H1 (cell line): ENCODE results near the gene LTC4S. TPM values are rescaled to one million over a fixed set of nuclear protein-coding genes. Genes with fewer than 3 reads are reported as not detected.

Source experiments
- CTCF ChIA-PET: fragments of 300-600 bp; sonication (Branson Sonifier 250); formaldehyde crosslinking; loops from one replicate; lab custom pipeline; 2021; ENCODE audit not compliant: partially characterized antibody; lab: Charles Lee
- POLR2A ChIA-PET: fragments of 300-600 bp; sonication (Branson Sonifier 250); formaldehyde crosslinking; loops from one replicate; lab custom pipeline; 2021; ENCODE audit warnings: inconsistent platforms; ENCODE audit not compliant: partially characterized antibody; lab: Charles Lee
- DNase-seq, 2 experiments: peaks; one replicate each; pipeline versions ENCODE4 v3.0.0 to v3.0.0-alpha.2; 2010 to 2022; ENCODE audit warnings: low spot score in 2 of 2, low read depth in 1 of 2, mixed read lengths in 1 of 2
- FAIRE-seq: peaks from 2 replicates; lab custom pipeline; 2011; peaks lifted over from hg19 to GRCh38; lab: Jason Lieb, UNC
- H2AFZ ChIP-seq: 2 replicates; pipeline ENCODE4 v1.8.1; 2012; ENCODE audit warnings: low read length, inconsistent platforms
- H2AK5ac ChIP-seq: 2 replicates; pipeline ENCODE4 v1.6.1; 2013; ENCODE audit warnings: low read depth, low read length
- H2BK120ac ChIP-seq: replicated peaks from 2 replicates; pipeline ENCODE3; 2013; ENCODE audit warnings: low read depth, low read length, inconsistent platforms
- H2BK12ac ChIP-seq: 2 replicates; pipeline ENCODE4 v1.6.1; 2013; ENCODE audit warnings: low read depth, low read length
- H2BK15ac ChIP-seq: 2 replicates; pipeline ENCODE4 v1.6.1; 2013; ENCODE audit warnings: low read length
- H2BK20ac ChIP-seq: 2 replicates; pipeline ENCODE4 v1.6.1; 2013; ENCODE audit warnings: low read length
- H2BK5ac ChIP-seq: 2 replicates; pipeline ENCODE4 v1.6.1; 2013; ENCODE audit warnings: low read depth, low read length
- H3K14ac ChIP-seq: 2 replicates; pipeline ENCODE4 v1.6.1; 2013; ENCODE audit warnings: inconsistent platforms; ENCODE audit not compliant: insufficient read length
- H3K18ac ChIP-seq: 2 replicates; pipeline ENCODE4 v1.6.1; 2013; ENCODE audit warnings: low read length; ENCODE audit errors: extremely low read depth
- H3K23ac ChIP-seq: 2 replicates; pipeline ENCODE4 v1.6.1; 2013; ENCODE audit warnings: inconsistent platforms; ENCODE audit not compliant: insufficient read length
- H3K23me2 ChIP-seq: 2 replicates; pipeline ENCODE4 v1.6.1; 2013; ENCODE audit warnings: low read depth, low read length
- H3K27ac ChIP-seq: 2 replicates; pipeline ENCODE4 v1.6.1; 2011; ENCODE audit warnings: low read depth, low read length, inconsistent platforms
- H3K27me3 ChIP-seq, 4 experiments: replicated peaks in 1 of 4; 1 replicate in 1 of 4; 2 replicates in 3 of 4; pipeline versions ENCODE4 v1.6.1 to v1.8.1; 2011 to 2013; ENCODE audit warnings: low read length in 3 of 4, mild to moderate bottlenecking in 3 of 4, inconsistent platforms in 2 of 4, mixed read lengths in 2 of 4, moderate library complexity in 1 of 4; ENCODE audit not compliant: control insufficient read depth in 3 of 4, insufficient read depth in 3 of 4; ENCODE audit errors: extremely low read depth in 1 of 4
- H3K36me3 ChIP-seq, 4 experiments: 2 replicates each; pipeline versions ENCODE4 v1.6.1 to v1.8.1; 2011 to 2013; ENCODE audit warnings: mild to moderate bottlenecking in 4 of 4, low read length in 3 of 4, moderate library complexity in 2 of 4, control low read depth in 1 of 4, inconsistent platforms in 1 of 4; ENCODE audit not compliant: insufficient read depth in 4 of 4, control insufficient read depth in 2 of 4
- H3K4ac ChIP-seq: replicated peaks from 2 replicates; pipeline ENCODE3; 2013; ENCODE audit warnings: low read length, low read depth, mixed read lengths, inconsistent platforms; ENCODE audit not compliant: insufficient read length
- H3K4me1 ChIP-seq, 4 experiments: replicated peaks in 1 of 4; 1 replicate in 1 of 4; 2 replicates in 3 of 4; pipeline versions ENCODE4 v1.6.1 to v1.8.1; 2011 to 2013; ENCODE audit warnings: low read length in 3 of 4, inconsistent platforms in 2 of 4, mixed read lengths in 1 of 4; ENCODE audit not compliant: insufficient read depth in 4 of 4, control insufficient read depth in 3 of 4
- H3K4me2 ChIP-seq, 2 experiments: 2 replicates each; pipeline versions ENCODE4 v1.6.1 to v1.8.1; 2011 to 2013; ENCODE audit warnings: low read depth in 2 of 2, low read length in 2 of 2, control low read depth in 1 of 2, inconsistent platforms in 1 of 2, mild to moderate bottlenecking in 1 of 2; ENCODE audit not compliant: insufficient read depth in 1 of 2
- H3K4me3 ChIP-seq, 4 experiments: fragments of 200-600, 300-600 bp in 1 of 4; sonication (generic), shearing (Covaris generic), sonication (Bioruptor Twin) in 1 of 4; 2 replicates each; pipeline versions ENCODE4 v1.5.1 to v1.8.1; 2011 to 2016; ENCODE audit warnings: low read length in 4 of 4, low read depth in 3 of 4, control low read depth in 2 of 4, inconsistent platforms in 2 of 4, mild to moderate bottlenecking in 2 of 4, mixed read lengths in 1 of 4, moderate library complexity in 1 of 4; ENCODE audit not compliant: insufficient read depth in 2 of 4; ENCODE audit errors: extremely low read depth in 1 of 4
- H3K56ac ChIP-seq: replicated peaks from 2 replicates; pipeline ENCODE3; 2013; ENCODE audit warnings: low read depth, mild to moderate bottlenecking, mixed read lengths, low read length, inconsistent platforms; ENCODE audit not compliant: insufficient read length
- H3K79me1 ChIP-seq: 2 replicates; pipeline ENCODE4 v1.6.1; 2013; ENCODE audit warnings: low read depth, low read length, control low read depth
- H3K79me2 ChIP-seq, 2 experiments: 2 replicates each; pipeline versions ENCODE4 v1.6.1 to v1.8.1; 2012 to 2013; ENCODE audit warnings: low read length in 2 of 2, mild to moderate bottlenecking in 2 of 2, inconsistent platforms in 1 of 2; ENCODE audit not compliant: insufficient read depth in 2 of 2, control insufficient read depth in 1 of 2
- H3K9ac ChIP-seq, 4 experiments: replicated peaks in 1 of 4; 1 replicate in 1 of 4; 2 replicates in 3 of 4; pipeline versions ENCODE4 v1.6.1 to v1.8.1; 2011 to 2013; ENCODE audit warnings: low read depth in 3 of 4, low read length in 3 of 4, control low read depth in 2 of 4, mild to moderate bottlenecking in 2 of 4, moderate library complexity in 2 of 4, inconsistent platforms in 1 of 4; ENCODE audit errors: extremely low read depth in 1 of 4
- H3K9me3 ChIP-seq, 2 experiments: 2 replicates each; pipeline versions ENCODE4 v1.6.1 to v1.8.1; 2012 to 2013; ENCODE audit warnings: mild to moderate bottlenecking in 2 of 2, moderate library complexity in 2 of 2, control low read depth in 1 of 2, inconsistent platforms in 1 of 2, low read depth in 1 of 2, low read length in 1 of 2, mixed read lengths in 1 of 2; ENCODE audit not compliant: insufficient read depth in 2 of 2
- H4K20me1 ChIP-seq, 2 experiments: replicated peaks in 1 of 2; 2 replicates each; pipeline versions ENCODE3 to v1.8.1; 2011 to 2013; ENCODE audit warnings: inconsistent platforms in 2 of 2, low read length in 2 of 2, mild to moderate bottlenecking in 1 of 2; ENCODE audit not compliant: insufficient read depth in 2 of 2, control insufficient read depth in 1 of 2
- H4K5ac ChIP-seq: 2 replicates; pipeline ENCODE4 v1.6.1; 2013; ENCODE audit warnings: low read length, low read depth, mixed read lengths, inconsistent platforms; ENCODE audit not compliant: insufficient read length
- H4K8ac ChIP-seq: 2 replicates; pipeline ENCODE4 v1.8.0; 2013; ENCODE audit warnings: mild to moderate bottlenecking, moderate library complexity, low read length, inconsistent platforms; ENCODE audit not compliant: insufficient read depth; ENCODE audit errors: extremely low read depth
- H4K91ac ChIP-seq: replicated peaks from 2 replicates; pipeline ENCODE3; 2013; ENCODE audit warnings: low read length, mixed read lengths, inconsistent platforms; ENCODE audit not compliant: insufficient read length
- ATF2 ChIP-seq: IDR thresholded peaks from 2 replicates; pipeline ENCODE4 v1.6.1; 2012; ENCODE audit warnings: low read length, inconsistent platforms
- CHD1 ChIP-seq: IDR thresholded peaks from 2 replicates; pipeline ENCODE4 v1.6.1; 2012; ENCODE audit warnings: low read depth, low read length, improper control_type of control experiment
- CREB1 ChIP-seq: IDR thresholded peaks from 2 replicates; pipeline ENCODE4 v1.6.1; 2012; ENCODE audit warnings: inconsistent platforms
- CTBP2 ChIP-seq: IDR thresholded peaks from 2 replicates; pipeline ENCODE4 v1.7.0; 2011; ENCODE audit warnings: borderline replicate concordance, mild to moderate bottlenecking, moderate library complexity, mixed read lengths, low read length; ENCODE audit not compliant: insufficient read depth, insufficient read length
- HDAC6 ChIP-seq: IDR thresholded peaks from one replicate; pipeline ENCODE4 v1.7.1; 2012; ENCODE audit warnings: low read depth, mild to moderate bottlenecking, inconsistent platforms, low read length, moderate library complexity
- POU5F1 ChIP-seq: IDR thresholded peaks from 2 replicates; pipeline ENCODE4 v1.6.1; 2011; ENCODE audit warnings: low read depth, mild to moderate bottlenecking, low read length, moderate library complexity
- SIRT6 ChIP-seq: IDR thresholded peaks from one replicate; pipeline ENCODE4 v1.7.1; 2012; ENCODE audit warnings: low read length, inconsistent platforms
- SRF ChIP-seq: IDR thresholded peaks from 2 replicates; pipeline ENCODE4 v1.6.1; 2011; ENCODE audit warnings: mild to moderate bottlenecking, low read depth, low read length, moderate library complexity
- SUZ12 ChIP-seq: fragments of 200-600 bp; sonication (generic); IDR thresholded peaks from 2 replicates; pipeline ENCODE4 v1.6.1; 2012; ENCODE audit warnings: mild to moderate bottlenecking, inconsistent platforms, low read length, moderate library complexity, mixed read lengths
- YY1 ChIP-seq: IDR thresholded peaks from 2 replicates; pipeline ENCODE4 v1.6.1; 2011; ENCODE audit warnings: low read depth, mild to moderate bottlenecking, low read length
- WGBS, 2 experiments: shearing (Covaris generic) in 1 of 2; methylation state at CpG; one replicate each; pipeline versions ENCODE4 v1.1.6 to v1.1.7; 2013 to 2015; ENCODE audit warnings: low lambda C conversion rate in 2 of 2, mixed read lengths in 2 of 2, inconsistent platforms in 1 of 2, low coverage in 1 of 2, missing lambda C conversion rate in 1 of 2; ENCODE audit not compliant: insufficient replicate concordance in 2 of 2, insufficient coverage in 1 of 2, insufficient read length in 1 of 2; ENCODE audit errors: extremely low coverage in 1 of 2, missing lambda C conversion rate in 1 of 2; 5-methylcytosine and 5-hydroxymethylcytosine counted together
- polyA plus RNA-seq, 7 experiments: library from polyadenylated mRNA; depleted of rRNA in 3 of 7; stranded (reverse) in 5 of 7; unstranded in 2 of 7; fragments of >200 nt in 5 of 7; fragments of 200-250 nt in 2 of 7; gene quantifications; 1 replicate in 5 of 7; 2 replicates in 1 of 7; 4 replicates in 1 of 7; pipeline versions ENCODE4 v1.2.1 to v1.2.3, GENCODE V29; 2011 to 2013; ENCODE audit warnings: missing spikeins in 2 of 7, mixed read lengths in 2 of 7
- total RNA-seq: library from RNA; stranded (reverse); fragmentation: NEBNext Ultra II Directional; extraction: Animal tissue kit (Norgen Biotek cat#: 25700); gene quantifications from 2 replicates; pipeline ENCODE4 v1.2.1, GENCODE V29; 2021

LTC4S gene
- total and polyA plus RNA-seq, 2 of the 8 experiments (the other 6 are each of a cell fraction or from before 2014, with no cell fraction given) = 2.2 to 3.7 TPM

- Histone ChIP-seq H4K5ac (no peak overlapping the region), H3K4me2 (no peak overlapping the region), H3K4me1 (peaks cover 0 to 13% (median 9%) of the 10 kb centered on the region in 4 experiments; a peak in 5 of 7 replicates), H2AFZ (no peak overlapping the region), H3K4me3 (no peak overlapping the region), H3K27me3 (peaks cover 0 to 2% (median 0%) of the 10 kb centered on the region in 4 experiments; a peak in 1 of 7 replicates), H3K23me2 (peaks cover 7% of the 10 kb centered on the region), H3K23ac (no peak overlapping the region), H2BK15ac (peak overlapping the region; percentile 72; the same call in 1 of the 2 replicates), H3K18ac (peak overlapping the region; percentile 19; the same call in 1 of the 2 replicates), H3K4ac (no peak overlapping the region), H3K56ac (no peak overlapping the region), H2BK120ac (no peak overlapping the region), H3K9me3 (no peaks in the 10 kb centered on the region), H2AK5ac (no peak overlapping the region), H3K9ac (no peak overlapping the region), H4K20me1 (peaks cover 4 to 8% of the 10 kb centered on the region in 2 experiments), H2BK20ac (peak overlapping the region; percentile 32; the same call in 1 of the 2 replicates), H3K36me3 (peaks cover 0 to 6% (median 5%) of the 10 kb centered on the region in 4 experiments; a peak in 4 of 8 replicates), H4K8ac (peak overlapping the region; percentile 11), H4K91ac (peak overlapping the region; percentile 65), H2BK5ac (no peak overlapping the region; the same call in 1 of the 2 replicates), H3K27ac (no peak overlapping the region), H3K79me1 (no peaks in the 10 kb centered on the region), H3K79me2 (no peaks in the 10 kb centered on the region), H3K14ac (no peak overlapping the region), H2BK12ac (no peak overlapping the region)
- DNase-seq (no peak), FAIRE-seq (no peak)
- 92% methylated on average over 17 of the region's 24 CpGs; no CpG with 5 or more reads in 1 of the 2 experiments for WGBS, 2 experiments
- ChIA-PET POLR2A (interaction anchor here (0.8 to 16.9 kb wide), 7 partner anchors 11 to 24 kb away, joined by 4 to 207 read pairs (median 4); partner anchors contain the start of genes MGAT4B and SQSTM1), CTCF (interaction anchor here (0.7 to 1.7 kb wide), 6 partner anchors 9 to 124 kb away, joined by 3 to 6 read pairs (median 4); no protein-coding TSS in a partner anchor)
- TF ChIP-seq HDAC6 (no peak), YY1 (no peak), CTBP2 (no peak), CREB1 (no peak), ATF2 (no peak), SUZ12 (no peak), POU5F1 (no peak), SIRT6 (no peak), CHD1 (no peak), SRF (no peak)
Measured at GRCh38 chr5:179792612-179793467, 946 bp upstream of the LTC4S start.
